GM12892 (cell line): ENCODE data around the gene ADA.

Experiments
- DNase-seq: peaks from one replicate; pipeline ENCODE4 v3.0.0; 2011; ENCODE audit not compliant: insufficient read length
- FAIRE-seq: peaks from 2 replicates; lab custom pipeline; 2011; peaks lifted over from hg19 to GRCh38; lab: Jason Lieb, UNC
- POLR2A ChIP-seq: IDR thresholded peaks from 2 replicates; pipeline ENCODE4 v1.6.1; 2011; ENCODE audit warnings: low read depth, low read length, control low read depth
- POLR2AphosphoS5 ChIP-seq: IDR thresholded peaks from 2 replicates; pipeline ENCODE4 v1.6.1; 2011; ENCODE audit warnings: low read depth, low read length, control low read depth
- TAF1 ChIP-seq: IDR thresholded peaks from 2 replicates; pipeline ENCODE4 v1.6.1; 2011; ENCODE audit warnings: low read depth, mild to moderate bottlenecking, control low read depth, low read length, borderline replicate concordance

ADA gene

DNA sequence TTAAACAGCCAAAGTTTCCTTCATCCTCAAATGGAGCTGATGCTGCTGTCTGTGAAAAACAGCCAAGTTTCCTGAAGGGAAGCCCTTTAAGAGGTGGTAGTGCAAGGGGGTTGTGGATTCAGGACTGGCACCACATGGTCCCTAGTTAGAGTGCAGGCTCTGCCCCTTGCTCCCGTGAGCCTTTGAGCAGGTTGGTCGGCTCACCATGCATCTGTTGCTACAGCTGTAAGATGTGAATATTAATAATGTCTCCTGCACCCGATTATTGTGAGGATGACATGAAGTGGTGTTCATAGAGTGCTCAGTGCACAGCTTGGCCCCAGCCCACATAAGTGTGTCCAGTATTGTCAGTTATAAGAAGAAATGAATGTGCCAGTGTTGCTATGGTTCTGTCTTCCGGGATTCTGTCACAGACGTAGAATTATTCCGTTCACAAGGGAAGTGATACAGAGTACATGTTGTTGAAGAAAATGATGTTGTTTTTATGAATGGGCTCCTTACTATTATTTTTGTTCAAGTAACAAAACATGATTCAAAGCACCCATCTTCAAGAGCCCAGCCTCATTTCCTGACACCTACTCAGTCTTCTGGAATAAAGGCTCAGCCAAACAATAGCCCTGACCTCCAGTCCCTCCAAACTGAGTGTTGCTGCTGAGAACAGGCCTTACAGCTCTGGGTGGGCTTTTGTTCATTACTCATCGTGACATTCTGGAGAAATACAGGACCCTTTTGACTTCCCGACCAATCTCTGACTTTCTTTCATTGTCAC lies 72.0 kb downstream of the ADA start:
- TF ChIP-seq POLR2AphosphoS5 (no peak), TAF1 (no peak), POLR2A (no peak)
- FAIRE-seq, result peak; percentile 40
- DNase-seq, result no peak

DNA sequence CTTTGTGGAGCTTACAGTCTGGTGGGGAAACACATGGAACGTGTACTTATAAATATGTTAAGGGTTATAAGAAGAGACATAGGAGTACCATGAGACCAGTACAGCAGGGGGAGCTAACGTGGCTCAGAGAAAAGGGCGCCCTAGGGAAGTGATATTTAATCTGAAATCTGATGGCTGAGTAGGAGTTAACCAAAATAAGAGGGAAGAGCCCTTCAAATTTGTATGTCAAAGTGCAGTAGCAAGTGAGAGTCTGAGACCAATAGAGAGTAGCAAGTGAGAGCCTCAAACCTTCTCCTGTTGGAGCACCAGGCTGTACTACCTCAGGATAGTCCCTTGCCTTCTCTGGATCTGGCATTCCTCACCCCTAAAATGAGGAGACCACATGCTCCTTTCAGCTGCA lies 75.2 kb downstream of the ADA start:
- FAIRE-seq (no peak), DNase-seq (no peak)
- TF ChIP-seq POLR2A (no peak), TAF1 (no peak), POLR2AphosphoS5 (no peak)

DNA sequence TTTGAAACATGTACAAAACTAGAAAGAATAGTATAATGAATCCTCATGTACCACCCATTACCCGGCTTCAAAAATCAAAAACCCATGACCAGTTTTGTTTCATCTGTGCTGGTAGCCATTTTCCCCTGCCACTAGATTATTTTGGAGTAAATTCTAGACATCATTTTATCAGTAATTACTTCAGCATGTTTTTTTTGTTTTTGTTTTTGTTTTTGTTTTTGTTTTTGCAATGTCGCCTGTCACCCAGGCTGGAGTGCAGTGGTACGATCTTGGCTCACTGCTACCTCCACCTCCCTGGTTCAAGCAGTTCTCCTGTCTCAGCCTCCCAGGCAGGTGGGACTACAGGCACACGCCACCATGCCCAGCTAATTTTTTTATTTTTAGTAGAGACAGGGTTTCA lies 77.1 kb downstream of the ADA start:
- no peak for FAIRE-seq

GRCh38 chr20:44573501-44573869 lies 78.0 kb downstream of the ADA start:
- no peak for TF ChIP-seq POLR2A
- no peak for TF ChIP-seq POLR2AphosphoS5
- no peak for TF ChIP-seq TAF1
- FAIRE-seq, result no peak
- no peak for DNase-seq

More for the DNA sequence above, 77.1 kb downstream of the ADA start:
- no peak for TF ChIP-seq POLR2A
- TF ChIP-seq POLR2AphosphoS5, result no peak
- no peak for TF ChIP-seq TAF1
- DNase-seq, result no peak

GRCh38 chr20:44572551-44573500 lies 78.7 kb downstream of the ADA start:
- TF ChIP-seq TAF1, result no peak
- TF ChIP-seq POLR2AphosphoS5, result no peak
- TF ChIP-seq POLR2A, result no peak
- no peak for FAIRE-seq
- DNase-seq, result no peak

DNA sequence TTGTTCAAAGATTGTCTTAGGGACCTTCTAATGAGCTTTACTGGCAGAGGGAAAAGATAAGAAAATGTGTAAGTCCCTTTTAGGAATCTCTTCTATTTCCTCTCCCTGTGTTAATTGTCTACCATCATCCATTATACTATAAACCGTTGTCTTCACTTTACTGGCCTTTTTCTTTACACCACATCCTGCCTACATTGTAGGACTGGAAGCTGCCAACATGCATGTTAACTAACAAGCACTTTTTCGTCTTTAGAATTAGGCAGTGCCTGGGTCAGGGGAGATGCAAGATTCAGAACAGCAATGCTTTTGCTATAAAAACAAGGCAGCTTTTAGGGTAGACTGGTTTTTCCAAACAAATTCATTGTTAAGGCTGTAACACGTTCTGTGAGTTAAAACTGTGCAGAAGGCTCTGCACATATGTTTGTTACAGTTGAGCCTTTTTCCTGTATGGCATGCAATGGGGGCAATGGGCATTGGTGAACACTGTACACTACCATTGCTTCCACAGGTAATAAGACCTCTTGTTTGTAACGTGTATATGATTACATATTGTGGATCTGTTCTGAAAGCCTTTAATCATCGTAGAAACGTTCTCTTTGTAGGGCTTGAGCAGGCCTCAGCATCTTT lies 80.0 kb downstream of the ADA start:
- FAIRE-seq, result no peak

GRCh38 chr20:44570367-44570766 lies 81.1 kb downstream of the ADA start:
- FAIRE-seq, result no peak

More for the DNA sequence above, 80.0 kb downstream of the ADA start:
- DNase-seq, result no peak
- TF ChIP-seq POLR2A, result no peak

More at GRCh38 chr20:44570367-44570766, 81.1 kb downstream of the ADA start:
- no peak for TF ChIP-seq POLR2AphosphoS5
- TF ChIP-seq POLR2A, result no peak
- TF ChIP-seq TAF1, result no peak
- no peak for DNase-seq
